Activated T-helper 1 cell treated with anti-CD3 and anti-CD28 coated beads, Interleukin-12 subunit alpha, Interleukin-12 subunit beta, Interleukin-2, Interleukin-4 antibody, amounts not matched to agents 30 ng/mL and 10 ng/mL and 1 ng/mL, durations not matched to agents 14 hours and 24 hours and 36 hours (primary cell): ENCODE data around the gene KIAA1217. TPM values are rescaled to one million over a fixed set of nuclear protein-coding genes. Genes with fewer than 3 reads are reported as not detected.
A peak's percentile ranks its signal among the peaks of the same experiment; 100 is the strongest.

Experiments used
- DNase-seq: peaks from one replicate; pipeline ENCODE4 v3.0.0; 2021; ENCODE audit warnings: low spot score
- H3K27ac Mint-ChIP-seq: one replicate; pipeline ENCODE4 v1.8.0; 2021; ENCODE audit warnings: mild to moderate bottlenecking, mixed read lengths
- H3K27me3 Mint-ChIP-seq: one replicate; pipeline ENCODE4 v1.8.0; 2022; ENCODE audit warnings: mild to moderate bottlenecking, moderate library complexity, mixed read lengths; ENCODE audit not compliant: insufficient read depth
- H3K36me3 Mint-ChIP-seq: one replicate; pipeline ENCODE4 v1.8.0; 2021; ENCODE audit warnings: low read depth, mixed read lengths
- H3K4me1 Mint-ChIP-seq: one replicate; pipeline ENCODE4 v1.8.0; 2021; ENCODE audit warnings: low read depth, mixed read lengths
- H3K4me3 Mint-ChIP-seq: one replicate; pipeline ENCODE4 v1.8.0; 2021; ENCODE audit warnings: mild to moderate bottlenecking, moderate library complexity, mixed read lengths
- H3K9me3 Mint-ChIP-seq: one replicate; pipeline ENCODE4 v1.8.0; 2021; ENCODE audit warnings: mixed read lengths
- intact Hi-C: fragments of 100-400 bp; cut with micrococcal nuclease; formaldehyde crosslinking; loops from one replicate; pipeline ENCODE4 v1.15.1; 2024
- total RNA-seq: library from RNA; stranded (reverse); gene quantifications from 2 replicates; pipeline ENCODE4 v1.2.3, GENCODE V29; 2022

Gene KIAA1217
- total RNA-seq, 1 donor from 2014 or later, result 6.4 TPM

DNA sequence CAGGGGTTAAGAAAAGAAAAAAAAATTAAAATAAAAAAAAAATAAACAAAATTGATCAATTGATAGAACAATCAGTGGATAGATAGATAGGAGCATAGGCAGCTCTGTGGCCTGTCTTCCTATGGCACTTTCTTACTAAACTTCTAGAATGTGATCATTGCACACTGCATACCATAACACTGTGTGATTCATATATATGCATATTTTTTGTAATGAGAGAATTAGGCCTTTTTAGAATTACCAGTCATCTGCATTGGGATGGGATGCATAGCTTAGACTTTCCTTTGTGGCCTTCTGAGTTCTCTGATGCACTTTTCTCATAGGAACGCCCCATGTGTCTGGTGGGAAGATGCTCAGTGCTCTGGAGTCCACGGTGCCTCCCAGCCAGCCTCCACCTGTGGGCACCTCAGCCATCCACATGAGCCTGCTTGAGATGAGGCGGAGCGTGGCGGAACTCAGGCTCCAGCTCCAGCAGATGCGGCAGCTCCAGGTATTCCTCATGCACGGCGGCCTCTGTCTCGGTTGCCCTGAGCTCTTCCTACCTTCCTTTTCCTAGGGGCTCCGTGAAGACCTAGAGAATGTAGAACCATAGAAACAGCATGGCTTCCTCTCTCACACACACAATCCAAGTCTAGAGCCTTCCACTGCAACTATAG, 292.2 kb downstream of the KIAA1217 start:
- H3K4me1 Mint-ChIP-seq, result peaks cover 6% of the 10 kb centered on the region
- DNase-seq, result no peak
- H3K4me3 Mint-ChIP-seq, result no peak overlapping the region
- H3K27ac Mint-ChIP-seq, result no peak overlapping the region
- H3K36me3 Mint-ChIP-seq, result peaks cover 5% of the 10 kb centered on the region
- H3K27me3 Mint-ChIP-seq, result peaks cover 7% of the 10 kb centered on the region
- H3K9me3 Mint-ChIP-seq, result no peaks in the 10 kb centered on the region
- intact Hi-C loops, result loop anchor here (5.0 kb wide), 2 partner anchors 119 to 1344 kb away; no protein-coding TSS in a partner anchor

- Mint-ChIP-seq H3K27me3 (peaks cover 3% of the 10 kb centered on the region), H3K36me3 (peaks cover 5% of the 10 kb centered on the region), H3K27ac (no peak overlapping the region), H3K9me3 (no peaks in the 10 kb centered on the region), H3K4me1 (peaks cover 6% of the 10 kb centered on the region), H3K4me3 (no peak overlapping the region)
- DNase-seq, result no peak
- intact Hi-C loops, result loop anchor here (5.0 kb wide), 2 partner anchors 120 to 1345 kb away; no protein-coding TSS in a partner anchor
These were observed 293.1 kb downstream of the KIAA1217 start for GRCh38 chr10:24502006-24502405.

GRCh38 chr10:24502801-24503460, 294.0 kb downstream of the KIAA1217 start:
- H3K4me3 Mint-ChIP-seq, result no peak overlapping the region
- H3K4me1 Mint-ChIP-seq, result peaks cover 12% of the 10 kb centered on the region
- H3K36me3 Mint-ChIP-seq, result peaks cover 1% of the 10 kb centered on the region

GRCh38 chr10:24503461-24504320, 294.8 kb downstream of the KIAA1217 start:
- no peak overlapping the region for H3K4me3 Mint-ChIP-seq
- H3K27ac Mint-ChIP-seq, result no peak overlapping the region
- no peaks in the 10 kb centered on the region for H3K36me3 Mint-ChIP-seq
- DNase-seq, result no peak
- H3K27me3 Mint-ChIP-seq, result peaks cover 2% of the 10 kb centered on the region
- H3K9me3 Mint-ChIP-seq, result no peaks in the 10 kb centered on the region
- H3K4me1 Mint-ChIP-seq, result peaks cover 9% of the 10 kb centered on the region
- intact Hi-C loops, result loop anchor here (1.0 to 5.0 kb wide), 7 partner anchors 37 to 1346 kb away; no protein-coding TSS in a partner anchor

More at GRCh38 chr10:24502801-24503460, 294.0 kb downstream of the KIAA1217 start:
- peaks cover 2% of the 10 kb centered on the region for H3K27me3 Mint-ChIP-seq
- H3K27ac Mint-ChIP-seq, result no peak overlapping the region
- no peak for DNase-seq
- intact Hi-C loops, result loop anchor here (1.0 to 5.0 kb wide), 7 partner anchors 37 to 1346 kb away; no protein-coding TSS in a partner anchor
- no peaks in the 10 kb centered on the region for H3K9me3 Mint-ChIP-seq

DNA sequence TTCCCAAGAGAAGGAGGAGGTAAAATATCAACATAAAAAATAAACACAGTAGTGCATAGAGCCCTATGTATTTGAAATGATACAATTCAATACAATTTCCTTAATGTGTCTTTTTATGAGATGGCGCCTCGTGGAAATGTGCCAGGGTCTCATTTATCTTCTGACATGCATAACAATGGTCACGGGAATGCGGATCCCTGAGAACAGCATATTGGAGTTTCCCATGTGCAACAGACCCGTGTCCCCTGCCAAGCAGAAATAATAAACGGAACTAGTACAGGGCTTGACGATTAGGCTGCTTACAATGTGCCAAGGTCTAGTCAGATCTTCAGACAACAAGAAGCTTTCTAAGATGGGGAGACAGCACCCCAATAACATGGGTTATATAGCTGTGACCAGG, 296.8 kb downstream of the KIAA1217 start:
- DNase-seq, result no peak
- H3K4me3 Mint-ChIP-seq, result no peak overlapping the region
- no peaks in the 10 kb centered on the region for H3K9me3 Mint-ChIP-seq
- no peak overlapping the region for H3K27ac Mint-ChIP-seq
- intact Hi-C loops, result no loop called here
- peaks cover 5% of the 10 kb centered on the region for H3K27me3 Mint-ChIP-seq
- H3K4me1 Mint-ChIP-seq, result peaks cover 9% of the 10 kb centered on the region
- no peaks in the 10 kb centered on the region for H3K36me3 Mint-ChIP-seq

GRCh38 chr10:24513155-24513554, 304.2 kb downstream of the KIAA1217 start:
- no peak overlapping the region for H3K4me3 Mint-ChIP-seq
- H3K9me3 Mint-ChIP-seq, result no peaks in the 10 kb centered on the region
- peaks cover 14% of the 10 kb centered on the region for H3K4me1 Mint-ChIP-seq
- no peak overlapping the region for H3K27ac Mint-ChIP-seq
- H3K36me3 Mint-ChIP-seq, result no peaks in the 10 kb centered on the region
- DNase-seq, result no peak
- H3K27me3 Mint-ChIP-seq, result peaks cover 3% of the 10 kb centered on the region
- intact Hi-C loops, result loop anchor here (10.0 kb wide), 1 partner anchor 808 kb away; no protein-coding TSS in a partner anchor

- Mint-ChIP-seq H3K36me3 (peaks cover 4% of the 10 kb centered on the region), H3K4me1 (peaks cover 30% of the 10 kb centered on the region)
- intact Hi-C loops, result loop anchor here (10.0 kb wide), 1 partner anchor 811 kb away; no protein-coding TSS in a partner anchor
These were observed 306.5 kb downstream of the KIAA1217 start for GRCh38 chr10:24515481-24515880.

GRCh38 chr10:24518411-24518810, 309.5 kb downstream of the KIAA1217 start:
- Mint-ChIP-seq H3K4me1 (peaks cover 30% of the 10 kb centered on the region), H3K36me3 (peaks cover 6% of the 10 kb centered on the region), H3K9me3 (no peaks in the 10 kb centered on the region), H3K27me3 (peaks cover 4% of the 10 kb centered on the region), H3K4me3 (no peak overlapping the region), H3K27ac (no peak overlapping the region)
- DNase-seq, result no peak
- intact Hi-C loops, result loop anchor here (2.0 to 10.0 kb wide), 2 partner anchors 322 to 814 kb away; no protein-coding TSS in a partner anchor

More at GRCh38 chr10:24515481-24515880, 306.5 kb downstream of the KIAA1217 start:
- no peak overlapping the region for H3K4me3 Mint-ChIP-seq
- H3K27ac Mint-ChIP-seq, result no peak overlapping the region
- H3K27me3 Mint-ChIP-seq, result peaks cover 4% of the 10 kb centered on the region
- no peaks in the 10 kb centered on the region for H3K9me3 Mint-ChIP-seq
- no peak for DNase-seq

DNA sequence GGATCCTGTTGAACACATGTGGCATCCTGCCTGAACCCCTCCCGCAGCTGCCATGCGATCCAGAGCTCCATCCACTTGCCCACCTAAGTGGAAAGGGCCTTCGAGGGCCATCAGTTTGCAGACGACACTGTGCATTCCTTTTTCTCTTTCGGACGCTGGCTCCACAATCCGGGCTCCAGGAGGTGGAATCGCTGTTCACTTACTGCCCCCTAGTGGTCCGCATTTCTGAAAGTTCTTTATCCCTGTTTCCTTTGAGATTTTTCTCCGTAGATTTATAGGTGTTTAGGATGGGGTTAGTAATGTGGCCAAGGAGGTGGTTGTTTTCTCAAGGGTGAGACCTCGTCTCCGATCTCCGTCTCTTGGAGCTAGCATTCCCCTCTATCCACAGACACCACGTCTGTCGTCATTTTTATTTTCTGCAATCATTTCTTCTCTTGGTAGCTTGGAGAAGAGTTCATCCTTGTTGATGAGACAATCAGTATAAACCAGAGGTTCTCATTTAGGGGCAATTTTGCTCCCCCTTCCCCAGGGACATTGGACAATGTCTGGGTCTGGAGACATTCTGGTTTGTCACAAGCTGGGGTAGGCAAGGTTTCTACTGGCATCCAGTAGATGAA, 310.2 kb downstream of the KIAA1217 start:
- peak overlapping the region; percentile 11 for H3K27ac Mint-ChIP-seq
- H3K36me3 Mint-ChIP-seq, result peaks cover 6% of the 10 kb centered on the region
- peaks cover 30% of the 10 kb centered on the region for H3K4me1 Mint-ChIP-seq
- H3K4me3 Mint-ChIP-seq, result no peak overlapping the region
- H3K9me3 Mint-ChIP-seq, result no peaks in the 10 kb centered on the region
- peaks cover 4% of the 10 kb centered on the region for H3K27me3 Mint-ChIP-seq
- peak; percentile 17 for DNase-seq
- intact Hi-C loops, result loop anchor here (1.0 to 10.0 kb wide), 4 partner anchors 38 to 814 kb away; no protein-coding TSS in a partner anchor

DNA sequence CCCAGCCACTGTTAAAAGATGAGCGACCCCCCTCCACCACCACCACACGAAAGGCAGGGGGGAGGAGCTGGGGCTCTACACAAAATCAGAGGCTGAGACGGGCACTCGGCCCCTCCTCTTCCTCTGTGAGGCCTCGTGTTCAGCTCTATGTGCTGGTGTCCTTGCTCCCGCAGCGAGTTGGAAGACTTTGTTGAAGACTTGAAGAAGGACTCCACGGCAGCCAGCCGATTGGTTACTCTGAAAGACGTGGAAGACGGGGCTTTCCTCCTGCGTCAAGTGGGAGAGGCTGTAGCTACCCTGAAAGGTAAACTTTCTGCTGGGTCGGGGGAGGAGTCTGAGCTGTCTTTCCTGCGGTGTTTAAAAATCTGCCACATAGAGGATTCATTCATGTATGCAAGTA, 311.0 kb downstream of the KIAA1217 start:
- Mint-ChIP-seq H3K4me3 (peak overlapping the region; percentile 74), H3K36me3 (peaks cover 6% of the 10 kb centered on the region), H3K9me3 (no peaks in the 10 kb centered on the region), H3K27ac (peak overlapping the region; percentile 65), H3K27me3 (peaks cover 4% of the 10 kb centered on the region), H3K4me1 (peaks cover 30% of the 10 kb centered on the region)
- peak; percentile 28 for DNase-seq
- intact Hi-C loops, result loop anchor here (1.0 to 10.0 kb wide), 4 partner anchors 37 to 815 kb away; no protein-coding TSS in a partner anchor

DNA sequence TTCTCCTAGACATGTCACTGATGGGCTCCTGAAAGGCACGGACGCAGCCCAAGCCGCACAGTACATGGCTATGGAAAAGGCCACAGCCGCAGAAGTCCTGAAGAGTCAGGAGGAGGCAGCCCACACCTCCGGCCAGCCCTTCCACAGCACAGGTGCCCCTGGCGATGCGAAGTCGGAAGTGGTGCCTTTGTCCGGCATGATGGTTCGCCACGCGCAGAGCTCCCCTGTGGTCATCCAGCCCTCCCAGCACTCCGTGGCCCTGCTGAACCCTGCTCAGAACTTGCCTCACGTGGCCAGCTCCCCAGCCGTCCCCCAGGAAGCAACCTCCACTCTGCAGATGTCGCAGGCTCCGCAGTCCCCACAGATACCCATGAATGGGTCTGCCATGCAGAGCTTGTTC, 315.4 kb downstream of the KIAA1217 start:
- Mint-ChIP-seq H3K27ac (no peak overlapping the region), H3K4me1 (peaks cover 10% of the 10 kb centered on the region), H3K4me3 (no peak overlapping the region), H3K36me3 (peaks cover 6% of the 10 kb centered on the region), H3K27me3 (no peaks in the 10 kb centered on the region), H3K9me3 (no peaks in the 10 kb centered on the region)
- intact Hi-C loops, result no loop called here
- no peak for DNase-seq

- DNase-seq, result no peak
- Mint-ChIP-seq H3K9me3 (no peaks in the 10 kb centered on the region), H3K36me3 (peaks cover 2% of the 10 kb centered on the region), H3K4me3 (no peak overlapping the region), H3K4me1 (no peaks in the 10 kb centered on the region), H3K27ac (no peak overlapping the region), H3K27me3 (no peaks in the 10 kb centered on the region)
- intact Hi-C loops, result no loop called here
These were observed 317.2 kb downstream of the KIAA1217 start for GRCh38 chr10:24526085-24526649.
